Panc1 (cell line): Measurements from ENCODE around the gene INTS3. TPM values are rescaled to one million over a fixed set of nuclear protein-coding genes. Genes with fewer than 3 reads are reported as not detected.

Experiments
- ATAC-seq: fragments of 200-7000 bp; cut with Tn5 transposase; 2 replicates; pipeline ENCODE4 v1.9.1; 2020; ENCODE audit warnings: mild to moderate bottlenecking, moderate library complexity
- BruUV-seq: library from RNA; stranded (reverse); fragments of 400-500 nt; replicated peaks from 2 replicates; lab custom pipeline; 2021; lab: Mats Ljungman, UMichigan
- CTCF ChIA-PET: fragments of 300-600 bp; sonication (Branson Sonifier 250); formaldehyde crosslinking; loops from one replicate; lab custom pipeline; 2022; ENCODE audit warnings: antibody characterized with exemption; lab: Charles Lee
- POLR2A ChIA-PET: fragments of 300-600 bp; sonication (Branson Sonifier 250); formaldehyde crosslinking; loops from one replicate; lab custom pipeline; 2022; ENCODE audit warnings: antibody characterized with exemption; lab: Charles Lee
- DNase-seq: peaks from one replicate; pipeline ENCODE4 v3.0.0-alpha.2; 2010; ENCODE audit warnings: low read depth, low spot score
- H3K27ac ChIP-seq: 2 replicates; pipeline ENCODE4 v1.5.1; 2011; ENCODE audit warnings: mild to moderate bottlenecking, low read length, inconsistent platforms
- H3K27me3 ChIP-seq: fragments of 200-500 bp; sonication (Bioruptor generic); 2 replicates; pipeline ENCODE4 v1.6.0; 2014; ENCODE audit warnings: low read length, inconsistent platforms; ENCODE audit not compliant: control insufficient read depth, insufficient read depth
- H3K36me3 ChIP-seq: fragments of 200-500 bp; sonication (Bioruptor generic); 2 replicates; pipeline ENCODE4 v1.5.1; 2014; ENCODE audit warnings: inconsistent platforms, mild to moderate bottlenecking, low read length, moderate library complexity; ENCODE audit not compliant: control insufficient read depth, insufficient read depth
- H3K4me1 ChIP-seq: 2 replicates; pipeline ENCODE4 v1.5.1; 2011; ENCODE audit warnings: inconsistent platforms, mild to moderate bottlenecking, low read length, moderate library complexity; ENCODE audit not compliant: control insufficient read depth, insufficient read depth
- H3K4me3 ChIP-seq, 2 experiments: 2 replicates each; pipeline ENCODE4 v1.5.1; 2011 to 2012; ENCODE audit warnings: low read depth in 2 of 2, low read length in 2 of 2, mild to moderate bottlenecking in 2 of 2, inconsistent platforms in 1 of 2, moderate library complexity in 1 of 2
- H3K9me3 ChIP-seq: fragments of 200-500 bp; sonication (Bioruptor generic); 2 replicates; pipeline ENCODE4 v1.5.1; 2014; ENCODE audit warnings: low read depth, mild to moderate bottlenecking, inconsistent platforms, low read length, moderate library complexity; ENCODE audit not compliant: control insufficient read depth, insufficient read depth
- CTCF ChIP-seq: fragments of 450-650 bp; IDR thresholded peaks from 2 replicates; pipeline ENCODE4 v1.5.1; 2017; ENCODE audit warnings: mild to moderate bottlenecking
- POLR2AphosphoS5 ChIP-seq: IDR thresholded peaks from 2 replicates; pipeline ENCODE4 v1.6.1; 2012; ENCODE audit warnings: mild to moderate bottlenecking, low read depth, low read length, moderate library complexity
- REST ChIP-seq, 2 experiments: IDR thresholded peaks; 2 replicates each; pipeline ENCODE4 v1.6.1; 2011 to 2012; ENCODE audit warnings: low read depth in 2 of 2, control low read depth in 1 of 2, low read length in 1 of 2, mild to moderate bottlenecking in 1 of 2, moderate library complexity in 1 of 2; ENCODE audit not compliant: insufficient read depth in 1 of 2
- SIN3A ChIP-seq: IDR thresholded peaks from 2 replicates; pipeline ENCODE4 v1.6.1; 2012; ENCODE audit warnings: low read depth, mild to moderate bottlenecking, low read length, moderate library complexity, borderline replicate concordance; ENCODE audit not compliant: insufficient read depth
- TCF7L2 ChIP-seq: IDR thresholded peaks from 2 replicates; pipeline ENCODE4 v1.6.1; 2011; ENCODE audit warnings: mild to moderate bottlenecking, low read depth, low read length, inconsistent platforms
- in situ Hi-C: cut with HindIII; loops from 2 replicates; pipeline ENCODE4 v1.10.0; 2016; ENCODE audit warnings: low sequenced_read_pairs, low pct_unique_long_range_greater_than_20kb
- intact Hi-C: fragments of 100-400 bp; cut with micrococcal nuclease; formaldehyde crosslinking; loops from one replicate; pipeline ENCODE4 v1.10.0; 2022; ENCODE audit not compliant: unreplicated experiment
- total RNA-seq: library from RNA; stranded (reverse); gene quantifications from one replicate; pipeline ENCODE4 v1.2.1, GENCODE V29; 2021; ENCODE audit not compliant: unreplicated experiment

The INTS3 gene
- total RNA-seq, 1 experiment from 2014 or later, result 77.3 TPM

GRCh38 chr1:153793261-153793972, 65.6 kb downstream of the INTS3 start:
- Histone ChIP-seq H3K4me1 (no peaks in the 10 kb centered on the region), H3K36me3 (no peaks in the 10 kb centered on the region), H3K27me3 (no peaks in the 10 kb centered on the region), H3K9me3 (no peaks in the 10 kb centered on the region), H3K27ac (no peak overlapping the region), H3K4me3 (no peak overlapping the region)
- no TSS peak for BruUV-seq
- intact Hi-C loops (no loop called here), in situ Hi-C loops (no loop called here)
- DNase-seq (no peak), ATAC-seq (no peak)
- TF ChIP-seq POLR2AphosphoS5, result no peak
- no peak for TF ChIP-seq CTCF
- TF ChIP-seq SIN3A, result no peak
- no peak for TF ChIP-seq TCF7L2
- TF ChIP-seq REST (IDR thresholded peaks at IDR 0.05; ENCODE audit: insufficient read depth in 1 of 2, low read depth in 2 of 2, low read length in 1 of 2), result no peak
- POLR2A ChIA-PET, result interaction anchor here (0.6 kb wide), 1 partner anchor 13 kb away, joined by 4 read pairs; no protein-coding TSS in a partner anchor
- CTCF ChIA-PET, result interaction anchor here (0.6 to 1.0 kb wide), 2 partner anchors 57 to 128 kb away, joined by 4 to 6 read pairs; no protein-coding TSS in a partner anchor

- no peak for ATAC-seq
- no TSS peak for BruUV-seq
- intact Hi-C loops, result no loop called here
Observed at GRCh38 chr1:153793973-153794615, 66.2 kb downstream of the INTS3 start.

More at GRCh38 chr1:153793973-153794615, 66.2 kb downstream of the INTS3 start:
- in situ Hi-C loops, result no loop called here
- Histone ChIP-seq H3K36me3 (no peaks in the 10 kb centered on the region), H3K27me3 (no peaks in the 10 kb centered on the region), H3K4me1 (no peaks in the 10 kb centered on the region), H3K9me3 (no peaks in the 10 kb centered on the region), H3K4me3 (no peak overlapping the region), H3K27ac (no peak overlapping the region)
- TF ChIP-seq SIN3A, result no peak
- no peak for DNase-seq
- ChIA-PET POLR2A (interaction anchor here (0.6 kb wide), 1 partner anchor 13 kb away, joined by 4 read pairs; no protein-coding TSS in a partner anchor), CTCF (interaction anchor here (0.6 kb wide), 1 partner anchor 58 kb away, joined by 4 read pairs; no protein-coding TSS in a partner anchor)
